ENCODE measurements around the gene EDEM1. TPM values are rescaled to one million over a fixed set of nuclear protein-coding genes. Genes with fewer than 3 reads are reported as not detected.
A peak's percentile ranks its signal among the peaks of the same experiment; 100 is the strongest.

The EDEM1 gene
- total RNA-seq, 4 donors from 2014 or later: 17.1 to 58.4 (median 37.7) TPM

DNA sequence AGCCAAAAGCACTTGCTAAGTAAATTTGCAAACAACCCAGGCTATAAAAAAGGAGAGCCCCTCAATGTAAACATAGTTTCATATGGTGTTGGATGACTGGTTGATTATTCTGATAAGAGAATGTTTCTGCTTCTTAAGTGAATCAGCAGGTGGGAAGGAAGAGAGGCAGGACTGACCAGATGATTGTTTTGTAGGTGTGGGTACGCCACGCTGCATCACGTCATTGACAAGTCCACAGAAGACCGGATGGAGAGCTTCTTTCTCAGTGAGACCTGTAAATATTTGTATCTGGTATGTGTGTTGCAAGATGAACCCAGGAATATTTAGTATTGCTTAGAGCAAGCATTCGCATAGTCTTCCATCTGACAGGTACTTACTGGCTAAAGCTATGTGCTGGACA, 23.4 kb downstream of the EDEM1 start:
- Histone ChIP-seq H3K27ac (no peak overlapping the region), H3K9me3 (no peaks in the 10 kb centered on the region), H3K36me3 (no peaks in the 10 kb centered on the region), H3K4me3 (no peak overlapping the region), H3K27me3 (no peaks in the 10 kb centered on the region), H3K4me1 (no peaks in the 10 kb centered on the region)
- intact Hi-C loops (cut with DNase I; ENCODE audit: low total_unique reads): no loop called here
- DNase-seq: no peak
- TF ChIP-seq, protein P1, sequence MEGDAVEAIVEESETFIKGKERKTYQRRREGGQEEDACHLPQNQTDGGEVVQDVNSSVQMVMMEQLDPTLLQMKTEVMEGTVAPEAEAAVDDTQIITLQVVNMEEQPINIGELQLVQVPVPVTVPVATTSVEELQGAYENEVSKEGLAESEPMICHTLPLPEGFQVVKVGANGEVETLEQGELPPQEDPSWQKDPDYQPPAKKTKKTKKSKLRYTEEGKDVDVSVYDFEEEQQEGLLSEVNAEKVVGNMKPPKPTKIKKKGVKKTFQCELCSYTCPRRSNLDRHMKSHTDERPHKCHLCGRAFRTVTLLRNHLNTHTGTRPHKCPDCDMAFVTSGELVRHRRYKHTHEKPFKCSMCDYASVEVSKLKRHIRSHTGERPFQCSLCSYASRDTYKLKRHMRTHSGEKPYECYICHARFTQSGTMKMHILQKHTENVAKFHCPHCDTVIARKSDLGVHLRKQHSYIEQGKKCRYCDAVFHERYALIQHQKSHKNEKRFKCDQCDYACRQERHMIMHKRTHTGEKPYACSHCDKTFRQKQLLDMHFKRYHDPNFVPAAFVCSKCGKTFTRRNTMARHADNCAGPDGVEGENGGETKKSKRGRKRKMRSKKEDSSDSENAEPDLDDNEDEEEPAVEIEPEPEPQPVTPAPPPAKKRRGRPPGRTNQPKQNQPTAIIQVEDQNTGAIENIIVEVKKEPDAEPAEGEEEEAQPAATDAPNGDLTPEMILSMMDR (IDR thresholded peaks at IDR 0.05): no peak

DNA sequence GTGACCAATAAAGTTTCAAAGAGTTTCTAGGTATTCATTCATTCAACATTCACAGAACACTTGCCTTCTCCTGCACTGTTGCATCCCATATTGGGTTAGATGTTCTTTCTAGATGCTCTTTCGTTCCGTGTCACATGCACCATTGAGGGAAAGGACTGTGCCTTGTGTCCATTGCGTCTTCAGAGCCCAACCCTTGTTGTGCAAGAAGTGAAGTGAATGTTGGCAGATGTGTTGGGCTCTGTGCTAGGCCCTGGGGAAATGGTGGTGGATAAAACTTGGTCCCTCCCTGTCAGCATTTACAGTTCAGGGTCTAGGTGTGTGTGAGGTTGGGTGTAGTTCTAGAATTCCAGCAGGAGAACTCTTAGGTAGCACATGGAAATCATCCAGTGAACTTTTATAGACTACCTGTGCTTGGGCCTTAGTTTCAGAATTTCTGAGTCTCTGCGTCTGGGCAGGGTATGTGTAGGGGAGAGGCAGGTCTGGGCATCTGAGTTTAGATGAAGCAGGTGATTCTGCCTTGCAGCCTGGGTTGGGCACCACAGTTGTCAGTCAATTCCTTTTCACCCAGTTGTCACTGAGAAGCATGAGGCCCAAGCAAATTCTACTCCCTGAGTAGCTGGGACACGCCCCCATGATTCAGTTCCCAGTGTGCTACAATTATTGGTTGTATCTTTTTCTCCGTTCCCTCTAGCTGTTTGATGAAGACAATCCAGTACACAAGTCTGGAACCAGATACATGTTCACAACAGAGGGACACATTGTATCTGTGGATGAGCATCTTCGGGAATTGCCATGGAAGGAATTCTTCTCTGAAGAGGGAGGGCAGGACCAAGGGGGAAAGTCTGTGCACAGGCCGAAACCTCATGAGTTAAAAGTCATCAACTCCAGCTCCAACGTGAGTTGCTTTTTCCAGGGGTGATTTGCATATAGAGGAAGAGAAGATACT, 25.4 kb downstream of the EDEM1 start:
- Histone ChIP-seq H3K9me3 (no peaks in the 10 kb centered on the region), H3K4me3 (no peak overlapping the region), H3K36me3 (no peaks in the 10 kb centered on the region), H3K27me3 (no peaks in the 10 kb centered on the region), H3K27ac (no peak overlapping the region), H3K4me1 (no peaks in the 10 kb centered on the region)
- intact Hi-C loops (cut with DNase I; ENCODE audit: low total_unique reads): no loop called here
- DNase-seq: no peak
- TF ChIP-seq, protein P1 (IDR thresholded peaks at IDR 0.05): no peak
- no peak for TF ChIP-seq POLR2A (IDR thresholded peaks at IDR 0.05)

DNA sequence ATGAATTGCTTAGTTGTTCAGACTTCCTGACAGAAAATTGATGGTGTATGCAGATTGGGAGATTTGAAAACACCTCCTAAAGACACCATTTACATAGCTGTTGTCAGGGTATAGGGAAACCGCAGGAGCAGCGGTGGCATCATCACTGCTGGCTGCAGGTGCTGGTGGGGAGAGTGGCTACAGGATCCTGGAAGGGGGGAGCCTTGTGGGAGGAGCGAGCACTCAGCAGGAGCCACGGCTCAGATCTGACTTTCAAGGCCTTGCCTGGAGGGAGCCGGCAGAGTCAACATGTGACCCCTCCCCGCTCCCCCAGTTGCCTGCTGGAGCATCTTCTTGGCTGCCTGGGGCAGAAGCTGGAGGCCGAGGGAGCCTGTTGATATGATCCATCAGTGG, 26.1 kb downstream of the EDEM1 start:
- H3K27ac ChIP-seq: no peak overlapping the region
- no peak for DNase-seq
- intact Hi-C loops (cut with DNase I; ENCODE audit: low total_unique reads): no loop called here
- H3K36me3 ChIP-seq: no peaks in the 10 kb centered on the region
- H3K4me3 ChIP-seq: no peak overlapping the region
- no peak for TF ChIP-seq POLR2A (IDR thresholded peaks at IDR 0.05)
- TF ChIP-seq, protein P1 (IDR thresholded peaks at IDR 0.05): no peak
- H3K4me1 ChIP-seq: peaks cover 0 to 3% of the 10 kb centered on the region in 2 donors
- no peaks in the 10 kb centered on the region for H3K27me3 ChIP-seq
- H3K9me3 ChIP-seq: no peaks in the 10 kb centered on the region

DNA sequence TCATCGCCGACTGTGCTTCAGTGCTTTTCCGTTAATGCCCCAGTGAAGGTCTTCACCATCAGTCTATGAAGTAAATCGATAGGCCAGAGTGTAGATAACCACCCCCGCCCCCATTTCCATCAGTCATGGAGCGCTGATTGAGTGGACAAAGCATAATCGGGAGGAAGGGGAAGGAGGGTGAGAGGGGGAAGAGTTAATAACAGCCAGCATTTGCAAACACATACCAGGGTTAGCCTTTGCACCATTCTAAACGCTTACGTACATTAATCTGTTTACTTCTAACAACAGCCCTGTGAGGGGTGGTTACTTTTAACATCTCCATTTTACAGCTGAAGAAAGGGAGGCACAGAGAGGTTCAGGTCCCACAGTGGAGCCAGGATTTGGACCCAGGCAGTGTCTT, 26.8 kb downstream of the EDEM1 start:
- no peak overlapping the region for H3K4me3 ChIP-seq
- no peak for TF ChIP-seq POLR2A (IDR thresholded peaks at IDR 0.05)
- H3K4me1 ChIP-seq: peaks cover 0 to 5% of the 10 kb centered on the region in 2 donors
- no peaks in the 10 kb centered on the region for H3K36me3 ChIP-seq
- no peak for DNase-seq
- H3K27me3 ChIP-seq: no peaks in the 10 kb centered on the region
- intact Hi-C loops (cut with DNase I; ENCODE audit: low total_unique reads): no loop called here
- H3K27ac ChIP-seq: no peak overlapping the region
- H3K9me3 ChIP-seq: no peaks in the 10 kb centered on the region

DNA sequence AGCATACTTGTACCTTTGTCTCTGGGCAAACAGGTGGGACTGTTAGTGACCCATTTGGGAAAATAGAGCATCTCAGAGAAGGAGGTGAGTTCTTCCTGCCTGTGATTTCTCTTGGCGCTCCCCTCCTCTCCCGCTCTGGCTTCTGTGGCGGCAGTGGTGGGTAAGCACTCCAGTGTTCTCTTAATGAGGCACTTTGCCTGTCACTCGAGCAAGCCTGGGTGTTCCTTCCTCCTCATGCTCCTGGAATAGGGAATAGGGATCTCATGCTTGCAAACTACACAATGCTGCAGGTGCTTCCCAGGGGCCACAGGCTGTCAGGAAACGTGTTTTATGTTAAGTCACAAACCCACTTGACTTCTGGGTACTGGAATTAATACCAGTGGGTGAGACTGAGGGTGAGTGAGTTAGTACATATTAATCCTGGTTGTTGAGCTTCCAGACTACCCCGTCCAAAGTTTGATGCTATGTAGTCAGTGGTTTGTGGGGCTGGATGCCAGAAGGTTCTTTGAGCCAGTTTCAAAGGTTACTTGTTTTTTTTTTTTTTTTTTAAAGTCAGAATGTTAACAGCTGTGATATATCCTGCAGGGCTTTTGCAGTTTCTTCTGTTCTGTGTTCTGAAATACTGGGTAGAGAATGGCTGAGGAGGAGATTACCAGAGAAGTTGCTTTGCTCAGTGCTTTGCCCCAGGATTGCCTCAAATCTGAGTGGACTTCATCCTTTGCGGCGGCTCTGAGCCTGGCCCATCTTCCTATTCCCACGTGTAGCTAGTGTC, 30.5 kb downstream of the EDEM1 start:
- no peaks in the 10 kb centered on the region for H3K9me3 ChIP-seq
- peak overlapping the region in 1 of 2 donors; percentile 25 for H3K27ac ChIP-seq
- H3K36me3 ChIP-seq: no peaks in the 10 kb centered on the region
- H3K4me3 ChIP-seq: no peak overlapping the region
- peak in 1 of 2 donors; percentile 35 for DNase-seq
- H3K4me1 ChIP-seq: peaks cover 0 to 5% of the 10 kb centered on the region in 2 donors
- H3K27me3 ChIP-seq: no peaks in the 10 kb centered on the region
- TF ChIP-seq, protein P1 (IDR thresholded peaks at IDR 0.05): no peak
- TF ChIP-seq POLR2A (IDR thresholded peaks at IDR 0.05): no peak
- intact Hi-C loops (cut with DNase I; ENCODE audit: low total_unique reads): no loop called here

All from uterus (tissue), 4 donors.